ENCODE measurements around the gene GTF2H1. TPM values are rescaled to one million over a fixed set of nuclear protein-coding genes. Genes with fewer than 3 reads are reported as not detected.
A peak's percentile ranks its signal among the peaks of the same experiment; 100 is the strongest.
"Not testable (repeated sequence)": the region's sequence is repeated elsewhere in the genome, so short reads cannot be mapped to it uniquely, and the experiment has no call there.

The GTF2H1 gene
- polyA plus RNA-seq, 10 donors, result 23.4 to 50.4 (median 36.3) TPM

- DNase-seq, result no peak
Observed at GRCh38 chr11:18315893-18316292, 6.5 kb upstream of the GTF2H1 start.

GRCh38 chr11:18317551-18317950 lies 4.8 kb upstream of the GTF2H1 start:
- no peak for DNase-seq

DNA sequence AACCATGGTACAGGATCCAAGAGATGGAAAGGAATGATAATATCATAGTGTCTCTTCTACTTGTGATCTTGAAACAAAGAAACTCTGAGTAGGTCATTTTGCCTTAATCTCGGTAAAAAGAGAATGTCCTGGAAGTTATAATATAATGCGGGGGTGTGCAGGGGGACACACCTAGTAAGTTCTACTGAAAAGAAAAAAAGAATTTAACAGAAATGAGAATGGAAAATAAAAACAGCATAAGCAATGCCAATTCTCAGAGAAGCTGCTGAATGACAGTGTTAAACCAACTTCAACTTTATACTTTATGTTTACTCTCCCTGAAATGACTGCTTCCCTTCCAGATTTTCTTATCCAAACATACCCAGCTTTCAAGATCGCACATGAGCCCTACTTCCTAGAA lies 2.5 kb upstream of the GTF2H1 start:
- no peak for DNase-seq

- DNase-seq, result no peak
Observed at GRCh38 chr11:18320617-18321016, 1.8 kb upstream of the GTF2H1 start.

DNA sequence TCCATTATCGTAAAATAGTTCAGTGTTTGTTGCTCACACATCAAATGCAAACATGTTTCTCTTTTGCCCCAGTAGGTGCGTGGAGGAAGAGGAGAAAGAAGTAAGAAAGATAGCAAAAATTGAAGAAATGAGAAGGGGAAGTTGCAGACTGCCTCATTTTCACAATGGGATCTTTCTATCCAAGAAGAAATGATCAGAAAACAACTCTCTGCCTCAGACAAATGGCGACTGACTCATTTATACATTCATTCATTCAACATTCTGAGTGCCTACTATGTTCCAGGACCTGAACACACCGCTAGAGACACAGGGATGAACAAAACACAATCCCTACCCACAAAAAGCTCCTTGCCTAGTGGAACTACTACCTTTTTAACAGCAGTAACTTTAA lies 794 bp upstream of the GTF2H1 start:
- peak in 2 of 3 donors; percentile 1 to 3 for DNase-seq

DNA sequence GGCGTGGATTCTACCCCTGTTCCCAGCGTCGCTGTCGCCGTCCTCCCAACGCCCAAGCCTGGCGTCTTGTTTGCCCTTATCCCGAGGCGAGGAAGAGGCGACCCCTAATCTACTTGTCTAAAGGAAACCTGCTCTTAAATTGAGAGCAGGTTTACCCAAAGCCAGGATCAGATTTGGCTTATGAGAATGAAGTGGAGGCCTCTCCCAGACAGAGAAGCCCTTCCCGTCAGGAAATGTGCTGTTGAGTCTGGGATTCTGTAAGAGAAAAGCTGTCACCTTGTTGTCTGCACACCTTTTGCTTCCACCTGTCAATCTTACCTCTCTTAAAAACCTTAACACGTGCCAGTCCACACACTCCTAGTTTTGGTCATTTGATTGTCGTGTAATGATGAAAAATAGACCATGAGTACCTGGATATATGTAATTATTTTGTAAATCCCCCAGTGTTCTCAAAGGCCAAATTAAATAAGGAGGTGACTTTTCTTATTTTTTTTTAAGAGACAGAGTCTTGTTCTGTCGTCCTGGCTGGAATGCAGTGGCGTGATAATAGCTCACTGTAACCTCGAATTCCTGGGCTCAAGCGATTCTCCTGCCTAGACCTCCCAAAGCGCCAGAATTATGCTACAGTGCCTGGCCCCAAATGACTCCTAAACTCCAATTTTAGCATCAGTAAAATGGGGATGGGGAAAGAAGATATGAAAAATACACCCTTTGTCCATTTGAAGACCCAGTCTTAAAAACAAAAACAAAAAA lies 627 bp downstream of the GTF2H1 start:
- DNase-seq, result peak in 1 of 3 donors; percentile 1

- not testable (repeated sequence) for DNase-seq
Observed at GRCh38 chr11:18323881-18324280, 1.5 kb downstream of the GTF2H1 start.

DNA sequence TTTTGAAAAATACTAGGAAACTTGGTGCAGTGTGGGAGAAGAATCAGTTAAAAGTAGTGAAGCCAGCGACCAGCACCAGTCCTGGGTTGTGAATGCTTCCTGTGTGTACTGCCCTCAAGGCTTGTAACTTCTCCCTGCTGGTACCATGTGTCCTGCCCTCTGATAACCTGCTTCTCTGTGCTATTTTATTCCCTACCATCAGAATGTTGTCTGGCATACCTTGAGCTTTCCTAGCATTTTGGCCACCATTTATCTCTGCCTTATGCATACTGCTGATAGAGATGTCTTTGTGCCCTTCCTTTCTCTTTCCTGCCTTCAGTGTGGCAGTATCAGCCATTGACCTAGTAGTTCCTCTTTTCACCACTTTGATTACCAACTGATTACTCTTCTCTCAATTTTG lies 2.0 kb downstream of the GTF2H1 start:
- no peak for DNase-seq

DNA sequence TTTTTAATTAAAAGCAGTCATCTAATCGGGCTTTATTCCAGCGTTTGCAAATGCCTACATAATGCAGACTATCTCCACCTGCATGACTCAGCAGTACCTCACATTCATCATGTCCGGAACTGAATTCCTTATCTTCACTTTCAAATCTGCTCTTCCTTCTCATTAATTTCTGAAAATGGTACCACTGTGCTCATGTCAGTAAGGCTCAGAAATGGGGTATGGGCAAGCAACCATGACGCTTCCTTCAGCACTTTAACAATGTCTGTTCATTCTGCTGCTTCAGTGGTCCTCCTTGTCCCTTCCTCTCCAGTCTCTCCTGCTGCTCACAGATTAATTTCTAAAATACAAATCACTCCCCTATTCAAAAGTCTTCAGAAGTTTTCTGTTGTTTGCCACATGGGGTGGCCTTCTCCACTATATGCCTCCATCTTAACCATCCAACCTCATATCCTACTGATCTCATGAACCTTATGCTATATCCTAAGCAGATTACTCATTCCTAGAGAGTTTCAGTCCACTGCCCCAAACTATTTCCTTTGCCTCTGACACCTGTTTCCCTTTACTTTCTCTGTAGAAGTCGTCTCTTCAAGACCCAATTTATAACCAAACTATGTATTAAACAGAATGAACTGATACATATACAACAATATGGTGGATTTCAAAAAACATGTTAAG lies 7.0 kb downstream of the GTF2H1 start:
- DNase-seq, result no peak

GRCh38 chr11:18330921-18331320 lies 8.6 kb downstream of the GTF2H1 start:
- DNase-seq, result no peak

GRCh38 chr11:18332302-18332701 lies 9.9 kb downstream of the GTF2H1 start:
- no peak for DNase-seq

- DNase-seq, result no peak
Observed at GRCh38 chr11:18332891-18333290, 10.5 kb downstream of the GTF2H1 start.

GRCh38 chr11:18347471-18348125 lies 25.2 kb downstream of the GTF2H1 start:
- DNase-seq, result peak; percentile 6 to 51 (median 18)

- no peak for DNase-seq
Observed at GRCh38 chr11:18352581-18352980, 30.2 kb downstream of the GTF2H1 start.

DNA sequence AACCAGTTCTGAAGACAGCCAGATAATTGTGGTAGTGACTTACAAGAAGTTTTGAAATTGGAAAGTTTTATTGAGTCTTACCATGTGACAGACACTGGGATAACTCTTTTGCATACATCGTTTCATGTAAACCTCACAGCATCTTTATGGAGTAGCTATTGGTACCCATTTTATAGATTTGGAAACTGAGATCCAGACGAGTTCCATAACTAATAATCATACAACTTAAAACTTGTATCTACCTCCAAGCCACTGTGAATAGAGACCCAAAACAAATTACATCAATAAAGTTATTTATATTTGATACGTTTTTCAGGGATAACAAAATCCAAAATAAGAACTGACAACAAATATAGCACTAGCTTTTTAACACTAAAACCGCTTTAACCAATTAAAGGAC lies 36.3 kb downstream of the GTF2H1 start:
- no peak for DNase-seq

- DNase-seq, result no peak
Observed at GRCh38 chr11:18361154-18361553, 38.8 kb downstream of the GTF2H1 start.

GRCh38 chr11:18364495-18365073 lies 42.2 kb downstream of the GTF2H1 start:
- DNase-seq, result no peak

GRCh38 chr11:18365741-18366140 lies 43.4 kb downstream of the GTF2H1 start:
- no peak for DNase-seq

DNA sequence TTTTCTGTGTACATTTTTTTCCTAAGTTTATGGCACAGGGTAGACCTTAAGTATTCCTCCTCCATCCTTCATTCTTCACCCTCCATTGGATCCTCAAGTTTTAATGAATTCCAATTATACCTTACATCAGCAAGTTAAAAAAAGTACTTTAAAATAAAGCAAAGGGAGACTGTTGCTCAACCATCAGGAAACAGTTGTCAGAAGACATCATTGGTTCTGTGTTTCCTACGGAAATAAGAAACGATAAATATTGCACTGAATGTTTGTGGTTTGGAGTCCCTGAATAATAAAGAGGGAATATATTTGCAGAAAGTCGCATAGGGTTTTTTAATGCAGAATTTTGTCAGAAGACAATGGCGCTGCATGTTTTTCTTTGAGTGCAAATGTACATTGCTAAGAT lies 43.9 kb downstream of the GTF2H1 start:
- DNase-seq, result no peak

GRCh38 chr11:18367431-18367830 lies 45.1 kb downstream of the GTF2H1 start:
- DNase-seq, result no peak

DNA sequence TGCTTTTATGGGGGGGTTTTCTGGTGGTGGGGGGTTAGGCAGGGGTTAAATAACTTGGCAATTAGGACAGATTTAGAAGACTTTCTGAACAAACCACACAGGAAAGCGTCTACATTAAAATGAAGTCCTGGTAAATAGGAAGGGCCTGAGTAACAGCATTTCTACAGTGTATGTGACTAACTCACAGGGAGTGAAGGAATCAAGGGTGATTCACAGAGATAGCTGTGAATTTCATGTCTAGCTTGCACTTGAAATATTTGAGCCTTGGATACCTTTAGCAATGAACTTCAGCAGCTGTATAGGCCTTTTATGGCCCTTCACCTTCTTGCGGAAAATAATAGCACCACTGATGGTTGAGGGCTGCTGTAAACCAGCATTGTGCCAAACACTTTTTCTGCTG lies 45.9 kb downstream of the GTF2H1 start:
- no peak for DNase-seq

DNA sequence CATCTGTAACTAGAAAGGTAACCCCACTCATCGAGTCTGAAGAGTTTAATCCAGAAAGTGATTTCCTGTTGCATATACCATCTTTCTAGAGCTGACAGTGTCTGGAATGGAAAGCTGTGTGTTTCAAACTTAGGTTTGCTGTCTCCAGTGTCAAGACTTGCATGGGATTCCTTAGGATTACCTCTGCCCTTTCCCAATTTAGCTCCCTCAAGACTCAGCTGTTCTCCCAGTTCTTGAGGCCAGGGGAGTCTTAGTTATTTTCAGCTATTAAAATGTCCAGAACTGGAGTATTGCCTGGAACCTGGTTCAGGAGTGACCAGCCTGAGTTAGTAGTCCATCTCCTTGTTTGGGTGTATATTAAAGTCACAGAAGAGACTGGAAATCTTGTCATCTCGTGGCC lies 47.0 kb downstream of the GTF2H1 start:
- DNase-seq, result no peak

- DNase-seq, result no peak
Observed at GRCh38 chr11:18371279-18371678, 48.9 kb downstream of the GTF2H1 start.

Data from muscle of back (tissue), 11 donors.